H1 (cell line): ENCODE measurements around the gene ZBTB22. TPM values are rescaled to one million over a fixed set of nuclear protein-coding genes. Genes with fewer than 3 reads are reported as not detected.

Experiments
- POLR2AphosphoS5 ChIP-seq: IDR thresholded peaks from 2 replicates; pipeline ENCODE4 v1.6.1; 2011; ENCODE audit warnings: low read depth, low read length
- RNF2 ChIP-seq: fragments of 200-900, 300-1000 bp; sonication (generic); IDR thresholded peaks from 2 replicates; pipeline ENCODE4 v1.7.1; 2016; ENCODE audit warnings: borderline replicate concordance, low read depth, mild to moderate bottlenecking, antibody characterized with exemption, low read length; ENCODE audit not compliant: poor library complexity, severe bottlenecking; ENCODE audit errors: missing control alignments
- polyA plus RNA-seq, 7 experiments: library from polyadenylated mRNA; depleted of rRNA in 3 of 7; stranded (reverse) in 5 of 7; unstranded in 2 of 7; fragments of >200 nt in 5 of 7; fragments of 200-250 nt in 2 of 7; gene quantifications; 1 replicate in 5 of 7; 2 replicates in 1 of 7; 4 replicates in 1 of 7; pipeline versions ENCODE4 v1.2.1 to v1.2.3, GENCODE V29; 2011 to 2013; ENCODE audit warnings: missing spikeins in 2 of 7, mixed read lengths in 2 of 7
- total RNA-seq: library from RNA; stranded (reverse); fragmentation: NEBNext Ultra II Directional; extraction: Animal tissue kit (Norgen Biotek cat#: 25700); gene quantifications from 2 replicates; pipeline ENCODE4 v1.2.1, GENCODE V29; 2021
- TF ChIP-seq, protein P1 (sequence below): IDR thresholded peaks from 2 replicates; pipeline ENCODE4 v1.6.1; 2012; ENCODE audit warnings: inconsistent platforms

Gene ZBTB22
- total and polyA plus RNA-seq, 2 of the 8 experiments (the other 6 are each of a cell fraction or from before 2014, with no cell fraction given) = 7.4 to 9.9 TPM

- TF ChIP-seq, protein P1, sequence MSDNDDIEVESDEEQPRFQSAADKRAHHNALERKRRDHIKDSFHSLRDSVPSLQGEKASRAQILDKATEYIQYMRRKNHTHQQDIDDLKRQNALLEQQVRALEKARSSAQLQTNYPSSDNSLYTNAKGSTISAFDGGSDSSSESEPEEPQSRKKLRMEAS = no peak
- TF ChIP-seq RNF2 = no peak
- no peak for TF ChIP-seq POLR2AphosphoS5
Measured at GRCh38 chr6:33336495-33336894, 19.0 kb upstream of the ZBTB22 start (continued).
